Endothelial cell of umbilical vein (primary cell): ENCODE data around the gene CEP43. TPM values are rescaled to one million over a fixed set of nuclear protein-coding genes. Genes with fewer than 3 reads are reported as not detected.

Source experiments
- BruUV-seq: library from RNA; stranded (reverse); fragments of 400-500 nt; replicated peaks from 2 replicates; lab custom pipeline; 2021; lab: Mats Ljungman, UMichigan
- CTCF ChIA-PET: fragments of 300-600, 350-600 bp; sonication (Branson Sonifier 250); formaldehyde crosslinking; loops from one replicate; lab custom pipeline; 2021; ENCODE audit warnings: antibody characterized with exemption, inconsistent platforms; lab: Charles Lee
- POLR2A ChIA-PET: fragments of 300-600, 350-600 bp; sonication (Branson Sonifier 250); formaldehyde crosslinking; loops from one replicate; lab custom pipeline; 2021; ENCODE audit warnings: antibody characterized with exemption, inconsistent platforms; lab: Charles Lee
- DNase-seq: peaks from one replicate; pipeline ENCODE4 v3.0.0-alpha.2; 2011; ENCODE audit warnings: low read depth, low spot score
- FAIRE-seq: peaks from 2 replicates; lab custom pipeline; 2011; peaks lifted over from hg19 to GRCh38; lab: Jason Lieb, UNC
- H2AFZ ChIP-seq: 2 replicates; pipeline ENCODE4 v1.6.0; 2012; ENCODE audit warnings: low read depth, low read length, control low read depth, inconsistent platforms
- H3K27ac ChIP-seq: 2 replicates; pipeline ENCODE4 v1.5.1; 2011; ENCODE audit warnings: low read depth, mild to moderate bottlenecking, control low read depth, low read length, moderate library complexity; ENCODE audit not compliant: insufficient read depth
- H3K27me3 ChIP-seq, 2 experiments: 2 replicates each; pipeline versions ENCODE4 v1.6.0 to v1.6.1; 2011; ENCODE audit warnings: low read length in 2 of 2, mixed read lengths in 1 of 2; ENCODE audit not compliant: control insufficient read depth in 2 of 2, insufficient read depth in 2 of 2
- H3K36me3 ChIP-seq, 2 experiments: 2 replicates in 1 of 2; 3 replicates in 1 of 2; pipeline ENCODE4 v1.5.1; 2011; ENCODE audit warnings: low read length in 2 of 2, mild to moderate bottlenecking in 1 of 2, moderate library complexity in 1 of 2; ENCODE audit not compliant: control insufficient read depth in 2 of 2, insufficient read depth in 2 of 2; ENCODE audit errors: extremely low read depth in 1 of 2
- H3K4me1 ChIP-seq: 3 replicates; pipeline ENCODE4 v1.5.1; 2011; ENCODE audit warnings: mild to moderate bottlenecking, low read length; ENCODE audit not compliant: control insufficient read depth, insufficient read depth; ENCODE audit errors: extremely low read depth
- H3K4me2 ChIP-seq: 2 replicates; pipeline ENCODE4 v1.6.1; 2011; ENCODE audit warnings: low read length, control low read depth, mixed read lengths; ENCODE audit not compliant: insufficient read depth
- H3K4me3 ChIP-seq, 3 experiments: fragments of 200-600 bp in 1 of 3; sonication (generic), shearing (Covaris generic) in 1 of 3; replicated peaks in 1 of 3; 2 replicates each; pipeline ENCODE4 v1.5.1; 2011 to 2016; ENCODE audit warnings: control low read depth in 3 of 3, low read length in 3 of 3, mild to moderate bottlenecking in 2 of 3, inconsistent platforms in 1 of 3, low read depth in 1 of 3, moderate library complexity in 1 of 3; ENCODE audit not compliant: insufficient read depth in 1 of 3
- H3K79me2 ChIP-seq: 2 replicates; pipeline ENCODE4 v1.6.0; 2012; ENCODE audit warnings: low read length, inconsistent platforms; ENCODE audit not compliant: control insufficient read depth, insufficient read depth
- H3K9ac ChIP-seq: replicated peaks from 2 replicates; pipeline ENCODE3; 2011; ENCODE audit warnings: low read length, control low read depth; ENCODE audit not compliant: insufficient read depth; ENCODE audit errors: extremely low read depth
- H3K9me1 ChIP-seq: replicated peaks from 3 replicates; pipeline ENCODE4 v1.6.0; 2011; ENCODE audit warnings: mild to moderate bottlenecking, low read length; ENCODE audit not compliant: control insufficient read depth, insufficient read depth; ENCODE audit errors: extremely low read depth
- H3K9me3 ChIP-seq: replicated peaks from 2 replicates; pipeline ENCODE4 v1.5.1; 2012; ENCODE audit warnings: low read length, inconsistent platforms; ENCODE audit not compliant: control insufficient read depth, insufficient read depth
- H4K20me1 ChIP-seq: replicated peaks from 2 replicates; pipeline ENCODE3; 2011; ENCODE audit warnings: mild to moderate bottlenecking, low read length; ENCODE audit not compliant: control insufficient read depth, insufficient read depth; ENCODE audit errors: extremely low read depth
- CTCF ChIP-seq, 2 donors: IDR thresholded peaks; 1 replicate in 1 of 2; 2 replicates in 1 of 2; pipeline ENCODE4 v1.5.1; 2011; ENCODE audit warnings: low read length in 2 of 2, mild to moderate bottlenecking in 2 of 2, moderate library complexity in 2 of 2, control low read depth in 1 of 2, inconsistent platforms in 1 of 2, low read depth in 1 of 2; ENCODE audit not compliant: insufficient read depth in 1 of 2; ENCODE audit errors: extremely low read depth in 1 of 2
- EZH2 ChIP-seq: IDR thresholded peaks from 2 replicates; pipeline ENCODE4 v1.6.1; 2012; ENCODE audit warnings: borderline replicate concordance, low read depth, mild to moderate bottlenecking, moderate library complexity, low read length, inconsistent platforms; ENCODE audit not compliant: severe bottlenecking
- FOS ChIP-seq: IDR thresholded peaks from 2 replicates; pipeline ENCODE4 v1.6.1; 2011; ENCODE audit warnings: mild to moderate bottlenecking, low read length, moderate library complexity, borderline replicate concordance; ENCODE audit not compliant: insufficient read depth
- GATA2 ChIP-seq: IDR thresholded peaks from 2 replicates; pipeline ENCODE4 v1.7.0; 2011; ENCODE audit warnings: low read depth, mild to moderate bottlenecking, moderate library complexity, mixed read lengths, low read length; ENCODE audit not compliant: insufficient read length, insufficient read depth
- MAX ChIP-seq: IDR thresholded peaks from 2 replicates; pipeline ENCODE4 v1.6.1; 2011; ENCODE audit not compliant: insufficient read depth, insufficient read length
- MYC ChIP-seq: IDR thresholded peaks from one replicate; pipeline ENCODE4 v1.6.1; 2011; ENCODE audit warnings: mild to moderate bottlenecking, low read depth, low read length
- POLR2A ChIP-seq: IDR thresholded peaks from 2 replicates; pipeline ENCODE4 v1.6.1; 2012; ENCODE audit warnings: low read depth, mild to moderate bottlenecking, control low read depth, low read length
- POLR2AphosphoS5 ChIP-seq: IDR thresholded peaks from 2 replicates; pipeline ENCODE4 v1.6.1; 2012; ENCODE audit warnings: low read depth, mild to moderate bottlenecking, control low read depth, low read length, moderate library complexity; ENCODE audit not compliant: insufficient read depth
- dilution Hi-C: fragments of 300-500 bp; cut with MboI; formaldehyde crosslinking; loops from one replicate; pipeline ENCODE4 v1.15.0; 2019; ENCODE audit warnings: low sequenced_read_pairs; ENCODE audit not compliant: extremely low pct_ligation_motif_present
- intact Hi-C: fragments of 100-400 bp; cut with micrococcal nuclease; formaldehyde crosslinking; loops from one replicate; pipeline ENCODE4 v1.10.0; 2022
- polyA plus RNA-seq, 4 experiments: library from polyadenylated mRNA; depleted of rRNA in 3 of 4; stranded (reverse) in 3 of 4; unstranded in 1 of 4; fragments of >200 nt; gene quantifications; 2 replicates each; pipeline versions ENCODE4 v1.2.1 to v1.2.3, GENCODE V29; 2011 to 2012; ENCODE audit warnings: missing spikeins in 1 of 4
- total RNA-seq: library from RNA; stranded (reverse); gene quantifications from 2 replicates; pipeline ENCODE4 v1.2.3, GENCODE V29; 2021

CEP43 gene
- total and polyA plus RNA-seq, 2 donors (not counting 3 experiments of a cell fraction or from before 2014, with no cell fraction given): 6.5 to 22.5 TPM

GRCh38 chr6:167007985-167008384 is 8.8 kb downstream of the CEP43 start:
- peaks cover 3% of the 10 kb centered on the region for H3K79me2 ChIP-seq
- H3K27me3 ChIP-seq: no peaks in the 10 kb centered on the region
- no peak for DNase-seq
- intact Hi-C loops: no loop called here
- H3K4me1 ChIP-seq: no peaks in the 10 kb centered on the region
- no peak overlapping the region for H2AFZ ChIP-seq
- H4K20me1 ChIP-seq: no peaks in the 10 kb centered on the region
- TF ChIP-seq EZH2 (no peak), POLR2AphosphoS5 (no peak), CTCF (IDR thresholded peaks at IDR 0.05; ENCODE audit: extremely low read depth in 1 of 2, insufficient read depth in 1 of 2, low read depth in 1 of 2, low read length in 2 of 2) (no peak), POLR2A (no peak), FOS (no peak), MYC (no peak)
- CTCF ChIA-PET: interaction anchor here (1.8 kb wide), 1 partner anchor 18 kb away, joined by 6 read pairs; no protein-coding TSS in a partner anchor
- FAIRE-seq: no peak
- peaks cover under 1 to 7% of the 10 kb centered on the region in 2 experiments for H3K36me3 ChIP-seq
- dilution Hi-C loops: no loop called here
- H3K9me3 ChIP-seq: no peaks in the 10 kb centered on the region
- H3K9me1 ChIP-seq: no peaks in the 10 kb centered on the region
- H3K4me2 ChIP-seq: no peak overlapping the region
- H3K9ac ChIP-seq: no peak overlapping the region
- no peak overlapping the region for H3K4me3 ChIP-seq
- POLR2A ChIA-PET: no interaction called here
- no TSS peak for BruUV-seq
- H3K27ac ChIP-seq: no peak overlapping the region

- FAIRE-seq: no peak
- H3K9me1 ChIP-seq: no peaks in the 10 kb centered on the region
- no peaks in the 10 kb centered on the region for H4K20me1 ChIP-seq
- DNase-seq: no peak
- POLR2A ChIA-PET: no interaction called here
- dilution Hi-C loops: no loop called here
- BruUV-seq: no TSS peak
- no peaks in the 10 kb centered on the region for H3K27me3 ChIP-seq
- TF ChIP-seq POLR2AphosphoS5 (no peak), MAX (no peak), FOS (no peak), CTCF (IDR thresholded peaks at IDR 0.05; ENCODE audit: extremely low read depth in 1 of 2, insufficient read depth in 1 of 2, low read depth in 1 of 2, low read length in 2 of 2) (no peak), EZH2 (no peak), GATA2 (no peak)
- H2AFZ ChIP-seq: no peak overlapping the region
- H3K36me3 ChIP-seq: peaks cover 5 to 7% of the 10 kb centered on the region in 2 experiments
- no peak overlapping the region for H3K9ac ChIP-seq
- no peaks in the 10 kb centered on the region for H3K4me1 ChIP-seq
- H3K4me3 ChIP-seq: no peak overlapping the region
- H3K4me2 ChIP-seq: no peak overlapping the region
- intact Hi-C loops: no loop called here
- H3K9me3 ChIP-seq: no peaks in the 10 kb centered on the region
- H3K79me2 ChIP-seq: no peaks in the 10 kb centered on the region
- CTCF ChIA-PET: interaction anchor here (1.9 to 3.2 kb wide), 2 partner anchors 10 to 13 kb away, joined by 4 to 13 read pairs; partner anchors contain the start of gene CEP43
- no peak overlapping the region for H3K27ac ChIP-seq
Measured at GRCh38 chr6:167013067-167013466, 13.9 kb downstream of the CEP43 start.
